Measurements from ENCODE around the gene ABCC8. TPM values are rescaled to one million over a fixed set of nuclear protein-coding genes. Genes with fewer than 3 reads are reported as not detected.

ABCC8 gene
- total and polyA plus RNA-seq, 2 experiments from 2014 or later, result 2.0 to 3.4 TPM

DNA sequence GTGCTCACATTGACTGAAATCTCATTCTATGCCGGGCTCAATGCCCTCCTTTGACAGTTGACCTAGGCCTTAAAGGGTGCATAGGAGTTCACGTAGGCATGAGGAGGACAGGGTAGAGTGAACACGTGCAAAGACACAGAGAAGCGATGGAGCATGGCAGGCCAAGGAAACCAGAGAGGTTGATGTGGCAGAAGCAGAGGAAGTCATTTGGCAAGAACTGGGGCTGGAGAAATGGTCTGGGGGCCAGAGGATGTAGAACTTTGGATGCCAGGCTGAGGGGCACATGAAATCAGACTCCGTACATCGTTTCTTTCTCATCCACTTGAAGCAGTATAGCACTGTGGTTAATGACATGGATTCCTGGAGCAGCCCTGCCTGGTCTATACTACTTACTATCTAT is 13.6 kb upstream of the ABCC8 start:
- Mint-ChIP-seq H3K27ac (no peak overlapping the region), H3K4me1 (no peaks in the 10 kb centered on the region; the same call in 2 of the 3 replicates), H3K9me3 (no peaks in the 10 kb centered on the region), H3K27me3 (ENCODE audit: insufficient read depth, low read depth, poor library complexity) (peaks cover 3% of the 10 kb centered on the region), H3K36me3 (ENCODE audit: low read depth) (no peaks in the 10 kb centered on the region), H3K4me3 (no peak overlapping the region)
- Histone ChIP-seq H3K4me3 (no peak overlapping the region), H3K36me3 (ENCODE audit: insufficient read depth) (no peaks in the 10 kb centered on the region), H3K4me2 (no peak overlapping the region), H3K9me2 (ENCODE audit: insufficient read depth) (no peaks in the 10 kb centered on the region), H4K20me1 (replicated peaks; ENCODE audit: insufficient read depth) (no peaks in the 10 kb centered on the region), H3K27ac (ENCODE audit: low read depth) (no peak overlapping the region), H3F3A (replicated peaks; ENCODE audit: low read depth) (no peaks in the 10 kb centered on the region), H2AFZ (no peak overlapping the region), H3K27me3 (ENCODE audit: insufficient read depth) (no peaks in the 10 kb centered on the region), H3K79me2 (replicated peaks; ENCODE audit: insufficient read depth) (no peaks in the 10 kb centered on the region), H3K4me1 (ENCODE audit: insufficient read depth) (no peaks in the 10 kb centered on the region)
- TF ChIP-seq STAT1 (IDR thresholded peaks at IDR 0.05; ENCODE audit: unreplicated experiment), result no peak
- TF ChIP-seq CREB1 (CRISPR knock-in tag; IDR thresholded peaks at IDR 0.05; ENCODE audit: low read depth), result no peak
- TF ChIP-seq EZH2 (IDR thresholded peaks at IDR 0.05; ENCODE audit: low read depth, unreplicated experiment), result no peak
- TF ChIP-seq NANOG (IDR thresholded peaks at IDR 0.05; ENCODE audit: borderline replicate concordance), result no peak
- TF ChIP-seq REST (IDR thresholded peaks at IDR 0.05; ENCODE audit: unreplicated experiment), result no peak
- no peak for TF ChIP-seq JUNB (IDR thresholded peaks at IDR 0.05; ENCODE audit: unreplicated experiment)
- TF ChIP-seq EZH2phosphoT487 (IDR thresholded peaks at IDR 0.05; ENCODE audit: unreplicated experiment), result no peak
- no peak for TF ChIP-seq POLR2AphosphoS5 (IDR thresholded peaks at IDR 0.05; ENCODE audit: low read depth)
- TF ChIP-seq, protein P1, sequence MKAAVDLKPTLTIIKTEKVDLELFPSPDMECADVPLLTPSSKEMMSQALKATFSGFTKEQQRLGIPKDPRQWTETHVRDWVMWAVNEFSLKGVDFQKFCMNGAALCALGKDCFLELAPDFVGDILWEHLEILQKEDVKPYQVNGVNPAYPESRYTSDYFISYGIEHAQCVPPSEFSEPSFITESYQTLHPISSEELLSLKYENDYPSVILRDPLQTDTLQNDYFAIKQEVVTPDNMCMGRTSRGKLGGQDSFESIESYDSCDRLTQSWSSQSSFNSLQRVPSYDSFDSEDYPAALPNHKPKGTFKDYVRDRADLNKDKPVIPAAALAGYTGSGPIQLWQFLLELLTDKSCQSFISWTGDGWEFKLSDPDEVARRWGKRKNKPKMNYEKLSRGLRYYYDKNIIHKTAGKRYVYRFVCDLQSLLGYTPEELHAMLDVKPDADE (IDR thresholded peaks at IDR 0.05), result no peak
- TF ChIP-seq ZNF331 (CRISPR knock-in tag; IDR thresholded peaks at IDR 0.05; ENCODE audit: low read depth), result no peak
- no peak for TF ChIP-seq ZNF114 (CRISPR knock-in tag; IDR thresholded peaks at IDR 0.05)
- no peak for DNase-seq (ENCODE audit: low spot score)
- no peak for ATAC-seq

- Mint-ChIP-seq H3K36me3 (ENCODE audit: low read depth) (no peaks in the 10 kb centered on the region), H3K4me1 (no peaks in the 10 kb centered on the region; the same call in 2 of the 3 replicates), H3K4me3 (no peak overlapping the region), H3K9me3 (no peaks in the 10 kb centered on the region), H3K27me3 (ENCODE audit: insufficient read depth, low read depth, poor library complexity) (peaks cover 3% of the 10 kb centered on the region), H3K27ac (no peak overlapping the region)
- no peak for ATAC-seq
- Histone ChIP-seq H3K27ac (ENCODE audit: low read depth) (no peak overlapping the region), H3K36me3 (ENCODE audit: insufficient read depth) (no peaks in the 10 kb centered on the region), H3K9me2 (ENCODE audit: insufficient read depth) (no peaks in the 10 kb centered on the region), H2AFZ (no peak overlapping the region), H4K20me1 (replicated peaks; ENCODE audit: insufficient read depth) (no peaks in the 10 kb centered on the region), H3K4me1 (ENCODE audit: insufficient read depth) (no peaks in the 10 kb centered on the region), H3F3A (replicated peaks; ENCODE audit: low read depth) (no peaks in the 10 kb centered on the region), H3K4me2 (no peak overlapping the region), H3K27me3 (ENCODE audit: insufficient read depth) (no peaks in the 10 kb centered on the region), H3K4me3 (no peak overlapping the region), H3K79me2 (replicated peaks; ENCODE audit: insufficient read depth) (no peaks in the 10 kb centered on the region)
- no peak for DNase-seq (ENCODE audit: low spot score)
- TF ChIP-seq NANOG (IDR thresholded peaks at IDR 0.05; ENCODE audit: borderline replicate concordance) (no peak), STAT1 (IDR thresholded peaks at IDR 0.05; ENCODE audit: unreplicated experiment) (no peak), EZH2 (IDR thresholded peaks at IDR 0.05; ENCODE audit: low read depth, unreplicated experiment) (no peak), CTCF (conservative IDR thresholded peaks at IDR 0.05; ENCODE audit: low read depth in 2 of 2) (no peak), EZH2phosphoT487 (IDR thresholded peaks at IDR 0.05; ENCODE audit: unreplicated experiment) (no peak), ZNF331 (CRISPR knock-in tag; IDR thresholded peaks at IDR 0.05; ENCODE audit: low read depth) (no peak)
These were observed 13.1 kb upstream of the ABCC8 start for GRCh38 chr11:17489751-17490150.
